Neural cell (in vitro differentiated cells): ENCODE results near the gene MAPK4.

Experiments
- CTCF ChIP-seq: fragments of 450-650 bp; IDR thresholded peaks from 2 replicates; pipeline ENCODE4 v1.5.1; 2014; ENCODE audit warnings: antibody characterized with exemption, mild to moderate bottlenecking, moderate library complexity; ENCODE audit not compliant: poor library complexity, severe bottlenecking
- EZH2 ChIP-seq: fragments of 200-600, 300-800 bp; shearing (Covaris generic), sonication (generic); IDR thresholded peaks from 2 replicates; pipeline ENCODE4 v1.6.1; 2014; ENCODE audit warnings: antibody characterized with exemption, low read length, borderline replicate concordance, mild to moderate bottlenecking; ENCODE audit not compliant: insufficient read depth, poor library complexity, severe bottlenecking
- MXI1 ChIP-seq: fragments of 450-650 bp; conservative IDR thresholded peaks from 2 replicates; pipeline ENCODE4 v1.6.1; 2014; ENCODE audit warnings: antibody characterized with exemption, mild to moderate bottlenecking; ENCODE audit not compliant: poor library complexity, severe bottlenecking
- POLR2AphosphoS5 ChIP-seq: IDR thresholded peaks from 2 replicates; pipeline ENCODE4 v1.6.1; 2012
- RAD21 ChIP-seq: fragments of 450-650 bp; conservative IDR thresholded peaks from 2 replicates; pipeline ENCODE4 v1.6.1; 2014; ENCODE audit warnings: antibody characterized with exemption, mild to moderate bottlenecking, moderate library complexity
- SMC3 ChIP-seq: fragments of 450-650 bp; conservative IDR thresholded peaks from 2 replicates; pipeline ENCODE4 v1.6.1; 2014; ENCODE audit warnings: antibody characterized with exemption, mild to moderate bottlenecking, moderate library complexity; ENCODE audit not compliant: poor library complexity

- TF ChIP-seq CTCF (no peak), EZH2 (no peak), MXI1 (no peak), POLR2AphosphoS5 (no peak), RAD21 (no peak), SMC3 (no peak)
These were observed 65.1 kb downstream of the MAPK4 start for GRCh38 chr18:50624981-50625380.
